C4-2B (cell line): ENCODE results near the gene TBC1D22A.

Source experiments
- ZFX ChIP-seq: fragments of 450-650 bp; IDR thresholded peaks from 2 replicates; pipeline ENCODE4 v1.6.1; 2017
- TF ChIP-seq, protein P1 (sequence below): fragments of 450-650 bp; conservative IDR thresholded peaks from 2 replicates; pipeline ENCODE4 v1.5.1; 2017; ENCODE audit warnings: mild to moderate bottlenecking

DNA sequence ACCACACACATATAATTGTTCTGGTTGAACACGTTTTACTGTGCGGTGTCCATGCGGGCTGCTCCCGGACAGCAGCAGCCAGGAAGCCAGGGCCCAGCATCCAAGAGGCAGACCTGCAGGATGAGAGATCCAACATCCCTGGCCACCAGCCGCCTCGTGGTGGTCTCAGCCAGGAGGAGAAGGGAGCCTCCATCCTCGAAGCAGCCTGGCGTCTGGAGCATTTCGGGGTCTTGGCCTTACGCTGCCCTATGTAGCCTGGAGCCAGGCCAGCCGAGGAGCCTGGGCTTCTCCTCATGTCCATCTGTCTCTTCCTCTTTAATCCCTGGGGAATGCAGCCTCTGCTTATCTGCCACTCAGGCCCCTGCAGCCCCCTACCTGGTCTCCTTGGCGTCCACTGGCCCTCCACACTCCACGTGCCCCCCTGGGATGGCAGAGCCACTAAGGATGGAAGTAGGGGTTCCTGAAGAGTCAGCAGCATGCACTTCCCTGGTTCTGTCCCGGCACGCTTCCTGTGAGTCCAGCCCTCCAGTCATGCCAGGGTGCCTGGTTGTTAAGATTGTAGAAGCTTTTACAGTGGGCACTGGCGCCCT, 253.2 kb downstream of the TBC1D22A start:
- TF ChIP-seq, protein P1, sequence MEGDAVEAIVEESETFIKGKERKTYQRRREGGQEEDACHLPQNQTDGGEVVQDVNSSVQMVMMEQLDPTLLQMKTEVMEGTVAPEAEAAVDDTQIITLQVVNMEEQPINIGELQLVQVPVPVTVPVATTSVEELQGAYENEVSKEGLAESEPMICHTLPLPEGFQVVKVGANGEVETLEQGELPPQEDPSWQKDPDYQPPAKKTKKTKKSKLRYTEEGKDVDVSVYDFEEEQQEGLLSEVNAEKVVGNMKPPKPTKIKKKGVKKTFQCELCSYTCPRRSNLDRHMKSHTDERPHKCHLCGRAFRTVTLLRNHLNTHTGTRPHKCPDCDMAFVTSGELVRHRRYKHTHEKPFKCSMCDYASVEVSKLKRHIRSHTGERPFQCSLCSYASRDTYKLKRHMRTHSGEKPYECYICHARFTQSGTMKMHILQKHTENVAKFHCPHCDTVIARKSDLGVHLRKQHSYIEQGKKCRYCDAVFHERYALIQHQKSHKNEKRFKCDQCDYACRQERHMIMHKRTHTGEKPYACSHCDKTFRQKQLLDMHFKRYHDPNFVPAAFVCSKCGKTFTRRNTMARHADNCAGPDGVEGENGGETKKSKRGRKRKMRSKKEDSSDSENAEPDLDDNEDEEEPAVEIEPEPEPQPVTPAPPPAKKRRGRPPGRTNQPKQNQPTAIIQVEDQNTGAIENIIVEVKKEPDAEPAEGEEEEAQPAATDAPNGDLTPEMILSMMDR = no peak
- TF ChIP-seq ZFX = no peak
